Heart left ventricle (tissue), 16 donors: ENCODE results near the gene SUN1. TPM values are rescaled to one million over a fixed set of nuclear protein-coding genes. Genes with fewer than 3 reads are reported as not detected.

Source experiments
- ATAC-seq, 4 donors: fragments of 200-7000 bp; cut with Tn5 transposase; one replicate each; pipeline ENCODE4 v1.9.1; 2020 to 2022; ENCODE audit warnings: moderate library complexity in 4 of 4, mild to moderate bottlenecking in 3 of 4, moderate number of reproducible peaks in 1 of 4
- DNase-seq, 5 donors: peaks; one replicate each; pipeline ENCODE4 v3.0.0-alpha.2; 2020
- H3K27ac ChIP-seq, 12 donors: fragments of 200-600 bp; sonication (generic) in 4 of 12; one replicate each; pipeline versions ENCODE4 v1.5.0 to v1.8.0; 2016 to 2022; ENCODE audit warnings: mild to moderate bottlenecking in 2 of 12
- H3K27me3 ChIP-seq, 9 donors: fragments of 200-600 bp; sonication (generic) in 2 of 9; one replicate each; pipeline versions ENCODE4 v1.5.1 to v1.8.0; 2016 to 2022; ENCODE audit warnings: mild to moderate bottlenecking in 3 of 9
- H3K36me3 ChIP-seq, 9 donors: fragments of 200-600 bp; sonication (generic) in 2 of 9; one replicate each; pipeline versions ENCODE4 v1.5.0 to v1.8.0; 2018 to 2022; ENCODE audit warnings: mild to moderate bottlenecking in 2 of 9
- H3K4me1 ChIP-seq, 12 donors: fragments of 200-600 bp; sonication (generic) in 4 of 12; one replicate each; pipeline versions ENCODE4 v1.5.0 to v1.8.0; 2016 to 2022; ENCODE audit warnings: mild to moderate bottlenecking in 3 of 12
- H3K4me3 ChIP-seq, 12 donors: fragments of 200-600 bp; sonication (generic) in 4 of 12; one replicate each; pipeline versions ENCODE4 v1.5.0 to v1.8.0; 2017 to 2022; ENCODE audit warnings: mild to moderate bottlenecking in 9 of 12, moderate library complexity in 4 of 12
- H3K9me3 ChIP-seq, 12 donors: fragments of 200-600 bp; sonication (generic) in 4 of 12; one replicate each; pipeline versions ENCODE4 v1.5.0 to v1.8.0; 2016 to 2022; ENCODE audit warnings: mild to moderate bottlenecking in 1 of 12
- POLR2A ChIP-seq, 2 donors: fragments of 450-650 bp; IDR thresholded peaks; one replicate each; pipeline ENCODE4 v1.6.1; 2017; ENCODE audit warnings: antibody characterized with exemption in 2 of 2, mild to moderate bottlenecking in 2 of 2, moderate library complexity in 2 of 2
- WGBS, 4 donors: extraction: QIAGEN DNeasy Blood & Tissue Kit in 2 of 4; methylation state at CpG; one replicate each; pipeline versions ENCODE4 v1.1.5 to v1.1.7; 2013 to 2018; 5-methylcytosine and 5-hydroxymethylcytosine counted together
- intact Hi-C, 10 donors: fragments of 100-400 bp; cut with DNase I; formaldehyde crosslinking; loops; one replicate each; pipeline versions ENCODE4 v1.11.1 to v1.14.2; 2022
- polyA plus RNA-seq, 2 donors: library from polyadenylated mRNA; stranded (reverse); fragments of 200-250 nt; gene quantifications; one replicate each; pipeline ENCODE4 v1.2.3, GENCODE V29; 2013
- total RNA-seq, 9 donors: library from RNA; depleted of rRNA in 2 of 9; stranded (reverse); fragments of >200 nt in 2 of 9; fragmentation: NEBNext Ultra II Directional in 3 of 9; extraction: Animal tissue kit (Norgen Biotek cat#: 25700) in 3 of 9; gene quantifications; one replicate each; pipeline versions ENCODE4 v1.1.0 to v1.2.4, GENCODE V29; 2016 to 2023
- TF ChIP-seq, protein P1 (sequence below), 12 donors: fragments of 200-600 bp; sonication (generic) in 4 of 12; IDR thresholded peaks; one replicate each; pipeline versions ENCODE4 v1.5.0 to v1.8.0; 2018 to 2022; ENCODE audit warnings: antibody characterized with exemption in 12 of 12, mild to moderate bottlenecking in 5 of 12
- donor health status: ischemic (EF 13 %, LVEDD 7.1; RV severe dilation, severe dysfunction).
- donor health status: healthy with polysubstance abuse.
- donor health status: DM: no; HTN: yes; CAD: no.
- donor health status: DM: no; HTN: no; CAD: no.
- donor health status: ischemic (EF 25% LVEDD 6.9; RV normal size, moderate dysfunction).
- donor health status: ischemic (EF 25% LVEDD 5.7; RV mildly dilated, moderate dysfunction).
- donor health status: healthy.
- donor health status: DM: yes; HTN: yes; CAD: no.
- donor health status: ischemic (EF 35%, LVEDD 5.7; RV mildly dilated, moderate dysfunction).
- donor health status: nonischemic (EF 11% LVEDD 7.7; RV severe dilation, severe dysfunction).
- donor health status: DM: yes; HTN: yes; CAD: no.
- donor health status: PGD.
- donor health status: ischemic (EF 29% LVEDD 5.4; RV normal size, mild dysfunction).
- donor health status: nonischemic (EF 23%, LVEDD 6.1; RV moderate dilation, normal function).

SUN1 gene
- total and polyA plus RNA-seq, 11 donors, result 111 to 203 (median 151) TPM

DNA sequence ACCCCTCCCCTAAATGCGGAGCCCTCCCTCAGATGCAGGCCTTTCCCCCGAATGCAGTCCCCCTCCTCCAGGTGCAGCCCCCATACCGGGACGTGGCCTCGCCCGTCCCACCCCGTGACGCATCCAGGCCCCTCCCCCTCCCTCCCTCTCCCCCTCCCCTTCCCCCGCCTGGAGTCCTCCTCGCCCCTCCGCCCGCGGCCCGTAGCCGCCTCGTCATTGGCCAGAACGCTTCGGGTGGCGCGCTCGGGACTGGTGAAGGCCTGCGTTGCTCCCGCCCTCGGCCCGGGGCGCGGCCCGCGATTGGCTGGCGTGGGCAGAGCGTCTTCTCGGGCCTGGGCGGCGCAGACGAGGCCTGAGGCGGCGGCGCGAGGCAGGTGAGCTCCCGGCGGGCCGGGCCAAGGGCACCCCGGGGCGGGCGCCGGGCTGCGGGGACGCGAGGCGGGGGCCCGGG, 16.0 kb upstream of the SUN1 start:
- WGBS, 4 donors, result 0% methylated on average over 51 of the region's 51 CpGs; no CpG with 5 or more reads in 2 of the 4 donors
- Histone ChIP-seq H3K27ac (peak overlapping the region in 11 of 12 donors; percentile 50 to 97 (median 80)), H3K4me1 (peaks cover 4 to 75% (median 55%) of the 10 kb centered on the region in 12 donors), H3K27me3 (no peaks in the 10 kb centered on the region), H3K4me3 (peak overlapping the region in 11 of 12 donors; percentile 61 to 99 (median 77)), H3K9me3 (no peaks in the 10 kb centered on the region), H3K36me3 (no peaks in the 10 kb centered on the region)
- ATAC-seq (peak; percentile 89 to 96 (median 92)), DNase-seq (peak; percentile 98 to 99 (median 99))
- TF ChIP-seq, protein P1, sequence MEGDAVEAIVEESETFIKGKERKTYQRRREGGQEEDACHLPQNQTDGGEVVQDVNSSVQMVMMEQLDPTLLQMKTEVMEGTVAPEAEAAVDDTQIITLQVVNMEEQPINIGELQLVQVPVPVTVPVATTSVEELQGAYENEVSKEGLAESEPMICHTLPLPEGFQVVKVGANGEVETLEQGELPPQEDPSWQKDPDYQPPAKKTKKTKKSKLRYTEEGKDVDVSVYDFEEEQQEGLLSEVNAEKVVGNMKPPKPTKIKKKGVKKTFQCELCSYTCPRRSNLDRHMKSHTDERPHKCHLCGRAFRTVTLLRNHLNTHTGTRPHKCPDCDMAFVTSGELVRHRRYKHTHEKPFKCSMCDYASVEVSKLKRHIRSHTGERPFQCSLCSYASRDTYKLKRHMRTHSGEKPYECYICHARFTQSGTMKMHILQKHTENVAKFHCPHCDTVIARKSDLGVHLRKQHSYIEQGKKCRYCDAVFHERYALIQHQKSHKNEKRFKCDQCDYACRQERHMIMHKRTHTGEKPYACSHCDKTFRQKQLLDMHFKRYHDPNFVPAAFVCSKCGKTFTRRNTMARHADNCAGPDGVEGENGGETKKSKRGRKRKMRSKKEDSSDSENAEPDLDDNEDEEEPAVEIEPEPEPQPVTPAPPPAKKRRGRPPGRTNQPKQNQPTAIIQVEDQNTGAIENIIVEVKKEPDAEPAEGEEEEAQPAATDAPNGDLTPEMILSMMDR (IDR thresholded peaks at IDR 0.05), result no peak
- TF ChIP-seq POLR2A (IDR thresholded peaks at IDR 0.05), result peak; percentile 75 to 81
- intact Hi-C loops, result loop anchor here in 1 of 10 donors (5.0 kb wide), 1 partner anchor 231 kb away; no protein-coding TSS in a partner anchor

DNA sequence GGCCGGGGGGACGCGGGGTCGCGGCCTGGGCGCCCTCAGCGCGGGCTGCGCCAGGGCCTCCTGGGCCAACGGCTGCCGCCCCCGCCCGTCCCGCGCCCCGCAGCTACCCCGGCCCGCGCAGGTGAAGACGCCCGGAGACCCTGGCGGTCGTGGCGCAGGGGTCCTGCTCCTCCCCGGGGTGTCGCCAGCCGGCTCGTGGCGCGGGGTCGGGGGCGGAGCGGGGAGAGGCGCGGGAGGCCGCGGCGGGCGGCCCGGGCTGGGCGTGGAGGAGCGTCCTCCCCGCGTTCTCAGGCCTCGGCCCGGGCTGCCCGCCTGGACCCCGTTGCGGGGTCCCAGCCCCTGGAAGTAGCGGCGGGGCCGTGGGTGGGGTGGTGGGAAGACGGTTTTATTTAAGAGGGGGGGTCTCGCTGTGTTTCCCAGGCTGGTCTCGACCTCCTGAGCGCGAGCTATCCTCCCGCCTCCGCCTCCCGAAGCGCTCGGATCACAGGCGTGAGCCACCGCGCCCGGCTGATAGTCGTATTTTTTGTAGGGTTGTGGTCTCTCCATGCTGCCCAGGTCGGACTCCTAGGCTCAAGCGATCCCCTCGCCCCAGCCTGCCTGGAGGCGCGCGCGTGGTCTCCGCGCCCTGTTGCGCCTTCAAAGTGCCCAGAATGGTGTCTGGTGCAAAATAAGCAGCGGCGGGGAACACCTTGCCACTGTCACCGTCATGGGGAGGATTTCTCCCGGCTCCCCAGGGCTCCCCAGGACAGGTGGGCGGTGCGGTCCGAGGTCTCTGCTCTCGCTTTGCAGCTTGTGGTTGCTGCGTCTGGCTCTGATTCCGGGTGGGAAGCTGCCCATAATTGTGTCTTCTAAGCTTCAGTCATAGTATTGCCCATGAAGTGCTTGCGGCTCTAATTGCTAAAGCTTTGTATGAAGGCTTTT, 15.3 kb upstream of the SUN1 start:
- H3K27me3 ChIP-seq, result no peaks in the 10 kb centered on the region
- intact Hi-C loops, result loop anchor here in 1 of 10 donors (5.0 kb wide), 1 partner anchor 230 kb away; no protein-coding TSS in a partner anchor
- no peaks in the 10 kb centered on the region for H3K9me3 ChIP-seq
- peak overlapping the region; percentile 46 to 88 (median 77) for H3K27ac ChIP-seq
- ATAC-seq (no peak), DNase-seq (peak in 2 of 5 donors; percentile 7 to 31)
- no peaks in the 10 kb centered on the region for H3K36me3 ChIP-seq
- H3K4me1 ChIP-seq, result peaks cover 4 to 79% (median 56%) of the 10 kb centered on the region in 12 donors
- TF ChIP-seq, protein P1 (IDR thresholded peaks at IDR 0.05), result no peak
- no peak for TF ChIP-seq POLR2A (IDR thresholded peaks at IDR 0.05)
- H3K4me3 ChIP-seq, result peak overlapping the region; percentile 61 to 99 (median 76)
- WGBS, 4 donors, result 0% methylated on average over 8 to 88 of the region's 88 CpGs

DNA sequence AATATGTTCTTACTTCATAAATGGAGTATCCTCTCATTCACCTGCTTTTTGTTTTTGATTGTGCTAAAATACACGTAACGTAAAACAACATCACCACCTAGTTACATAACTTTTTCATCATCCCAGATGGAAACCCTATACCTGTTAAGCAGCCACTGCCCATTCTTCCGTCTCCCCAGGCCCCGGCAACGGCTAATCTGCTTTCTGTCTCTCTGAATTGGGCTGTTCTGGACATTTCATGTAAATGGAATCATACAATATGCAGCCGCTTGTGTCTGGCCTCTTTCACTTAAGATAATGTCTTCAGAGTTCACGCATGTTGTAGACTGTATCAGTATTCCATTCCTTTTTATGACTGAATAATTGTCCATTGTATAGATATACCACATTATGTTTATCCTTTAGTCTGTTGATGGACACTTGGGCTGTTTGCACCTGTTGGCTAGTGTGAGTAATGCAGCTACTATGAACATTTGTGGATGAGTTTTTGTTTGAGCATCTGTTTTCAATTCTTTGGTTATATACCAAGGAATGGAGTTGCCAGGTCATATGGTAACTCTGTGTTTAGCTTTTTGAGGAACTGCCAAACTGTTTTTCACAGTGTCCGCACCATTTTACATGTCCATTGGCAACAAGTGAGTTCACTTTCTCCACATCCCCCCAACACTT, 14.1 kb upstream of the SUN1 start:
- H3K9me3 ChIP-seq, result no peaks in the 10 kb centered on the region
- TF ChIP-seq POLR2A (IDR thresholded peaks at IDR 0.05), result no peak
- TF ChIP-seq, protein P1 (IDR thresholded peaks at IDR 0.05), result peak in 8 of 12 donors; percentile 10 to 50 (median 31)
- DNase-seq (no peak), ATAC-seq (no peak)
- 67 to 78% (median 71%) methylated on average over 7 to 8 of the region's 8 CpGs for WGBS, 4 donors
- H3K4me3 ChIP-seq, result peak overlapping the region in 5 of 12 donors; percentile 69 to 90 (median 78)
- peak overlapping the region in 1 of 12 donors; percentile 81 for H3K27ac ChIP-seq
- H3K4me1 ChIP-seq, result peaks cover 4 to 80% (median 48%) of the 10 kb centered on the region in 12 donors
- peaks cover 0 to 5% (median 0%) of the 10 kb centered on the region in 9 donors for H3K36me3 ChIP-seq
- H3K27me3 ChIP-seq, result no peaks in the 10 kb centered on the region
- intact Hi-C loops, result loop anchor here in 2 of 10 donors (2.0 to 5.0 kb wide), 2 partner anchors 55 to 229 kb away; no protein-coding TSS in a partner anchor
